Measurements from ENCODE around the gene SAMD10. TPM values are rescaled to one million over a fixed set of nuclear protein-coding genes. Genes with fewer than 3 reads are reported as not detected.

Gene SAMD10
- total and polyA plus RNA-seq, 12 donors, result 3.4 to 8.8 (median 4.0) TPM

DNA sequence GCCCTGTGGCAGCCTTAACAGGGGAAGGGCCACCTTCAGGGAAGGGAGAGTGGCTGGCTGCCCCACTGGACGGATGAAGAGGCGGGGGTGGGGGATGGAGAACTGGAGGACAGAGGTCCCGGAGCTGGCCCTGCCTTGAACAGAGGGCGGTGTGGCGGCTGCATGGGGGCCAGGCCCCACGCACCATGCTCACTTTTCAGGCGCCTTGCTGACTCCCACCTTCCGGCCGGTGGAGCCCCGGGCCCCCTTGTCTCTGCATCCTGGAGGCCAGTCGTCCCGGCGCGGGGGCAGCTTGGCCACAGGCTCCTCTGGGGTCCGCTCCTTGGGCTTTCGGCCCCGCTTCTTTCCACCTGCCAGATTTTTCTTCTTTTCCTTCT is 19.8 kb downstream of the SAMD10 start:
- TF ChIP-seq, protein P1, sequence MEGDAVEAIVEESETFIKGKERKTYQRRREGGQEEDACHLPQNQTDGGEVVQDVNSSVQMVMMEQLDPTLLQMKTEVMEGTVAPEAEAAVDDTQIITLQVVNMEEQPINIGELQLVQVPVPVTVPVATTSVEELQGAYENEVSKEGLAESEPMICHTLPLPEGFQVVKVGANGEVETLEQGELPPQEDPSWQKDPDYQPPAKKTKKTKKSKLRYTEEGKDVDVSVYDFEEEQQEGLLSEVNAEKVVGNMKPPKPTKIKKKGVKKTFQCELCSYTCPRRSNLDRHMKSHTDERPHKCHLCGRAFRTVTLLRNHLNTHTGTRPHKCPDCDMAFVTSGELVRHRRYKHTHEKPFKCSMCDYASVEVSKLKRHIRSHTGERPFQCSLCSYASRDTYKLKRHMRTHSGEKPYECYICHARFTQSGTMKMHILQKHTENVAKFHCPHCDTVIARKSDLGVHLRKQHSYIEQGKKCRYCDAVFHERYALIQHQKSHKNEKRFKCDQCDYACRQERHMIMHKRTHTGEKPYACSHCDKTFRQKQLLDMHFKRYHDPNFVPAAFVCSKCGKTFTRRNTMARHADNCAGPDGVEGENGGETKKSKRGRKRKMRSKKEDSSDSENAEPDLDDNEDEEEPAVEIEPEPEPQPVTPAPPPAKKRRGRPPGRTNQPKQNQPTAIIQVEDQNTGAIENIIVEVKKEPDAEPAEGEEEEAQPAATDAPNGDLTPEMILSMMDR (IDR thresholded peaks at IDR 0.05), result no peak
- Histone ChIP-seq H3K4me3 (no peak overlapping the region), H3K9me3 (no peaks in the 10 kb centered on the region), H3K27ac (no peak overlapping the region), H3K4me1 (peaks cover 8 to 28% (median 24%) of the 10 kb centered on the region in 9 donors), H3K27me3 (no peaks in the 10 kb centered on the region), H3K36me3 (peaks cover 0 to 56% (median 19%) of the 10 kb centered on the region in 9 donors)
- WGBS, 2 donors, result 89 to 93% methylated on average over 17 of the region's 17 CpGs
- ATAC-seq, result no peak
- intact Hi-C loops (cut with DNase I), result loop anchor here in 2 of 10 donors (5.0 kb wide), 2 partner anchors 62 to 407 kb away; partner anchors contain the start of genes DNAJC5 (in 1 of the 2) and FNDC11 (in 1 of the 2)
- peak in 1 of 2 donors; percentile 12 for DNase-seq

- no peak for ATAC-seq
- DNase-seq, result no peak
- 85 to 91% methylated on average over 10 of the region's 10 CpGs for WGBS, 2 donors
- no peak overlapping the region for H3K27ac ChIP-seq
- peaks cover 0 to 51% (median 19%) of the 10 kb centered on the region in 9 donors for H3K36me3 ChIP-seq
- H3K27me3 ChIP-seq, result no peaks in the 10 kb centered on the region
- no peaks in the 10 kb centered on the region for H3K9me3 ChIP-seq
- intact Hi-C loops (cut with DNase I), result loop anchor here in 2 of 10 donors (5.0 kb wide), 2 partner anchors 62 to 407 kb away; partner anchors contain the start of genes DNAJC5 (in 1 of the 2) and FNDC11 (in 1 of the 2)
- TF ChIP-seq, protein P1 (IDR thresholded peaks at IDR 0.05), result no peak
- no peak overlapping the region for H3K4me3 ChIP-seq
- H3K4me1 ChIP-seq, result peaks cover 13 to 34% (median 29%) of the 10 kb centered on the region in 9 donors
These were observed 20.3 kb downstream of the SAMD10 start for GRCh38 chr20:63958964-63959698.

DNA sequence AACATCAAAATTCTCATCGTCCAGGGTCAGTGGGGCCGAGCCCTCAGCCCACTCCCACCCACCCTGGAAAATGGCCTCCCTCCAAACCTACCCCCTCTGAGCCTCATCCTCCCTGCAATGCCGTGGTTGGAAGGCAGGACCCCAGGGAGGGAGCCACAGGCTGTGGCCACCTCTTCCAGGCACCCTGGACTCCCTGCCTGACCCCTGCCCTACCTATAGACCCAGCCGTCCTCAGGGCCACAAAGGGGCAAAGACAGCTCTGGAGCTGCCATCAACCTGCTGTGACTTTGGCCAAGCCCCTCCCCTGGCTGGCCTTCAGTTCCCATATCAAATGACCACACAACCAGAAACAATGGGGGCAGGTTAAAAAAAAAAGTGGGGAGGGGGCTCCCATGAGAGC is 21.0 kb downstream of the SAMD10 start:
- Histone ChIP-seq H3K9me3 (no peaks in the 10 kb centered on the region), H3K27ac (peak overlapping the region in 3 of 10 donors; percentile 14 to 39 (median 26)), H3K4me1 (peaks cover 13 to 41% (median 36%) of the 10 kb centered on the region in 9 donors), H3K36me3 (peaks cover 0 to 44% (median 19%) of the 10 kb centered on the region in 9 donors), H3K4me3 (no peak overlapping the region), H3K27me3 (no peaks in the 10 kb centered on the region)
- ATAC-seq (no peak), DNase-seq (no peak)
- TF ChIP-seq, protein P1 (IDR thresholded peaks at IDR 0.05), result no peak
- intact Hi-C loops (cut with DNase I), result loop anchor here in 2 of 10 donors (5.0 kb wide), 2 partner anchors 61 to 406 kb away; partner anchors contain the start of genes DNAJC5 (in 1 of the 2) and FNDC11 (in 1 of the 2)
- WGBS, 2 donors, result 72% methylated on average over 4 of the region's 4 CpGs

DNA sequence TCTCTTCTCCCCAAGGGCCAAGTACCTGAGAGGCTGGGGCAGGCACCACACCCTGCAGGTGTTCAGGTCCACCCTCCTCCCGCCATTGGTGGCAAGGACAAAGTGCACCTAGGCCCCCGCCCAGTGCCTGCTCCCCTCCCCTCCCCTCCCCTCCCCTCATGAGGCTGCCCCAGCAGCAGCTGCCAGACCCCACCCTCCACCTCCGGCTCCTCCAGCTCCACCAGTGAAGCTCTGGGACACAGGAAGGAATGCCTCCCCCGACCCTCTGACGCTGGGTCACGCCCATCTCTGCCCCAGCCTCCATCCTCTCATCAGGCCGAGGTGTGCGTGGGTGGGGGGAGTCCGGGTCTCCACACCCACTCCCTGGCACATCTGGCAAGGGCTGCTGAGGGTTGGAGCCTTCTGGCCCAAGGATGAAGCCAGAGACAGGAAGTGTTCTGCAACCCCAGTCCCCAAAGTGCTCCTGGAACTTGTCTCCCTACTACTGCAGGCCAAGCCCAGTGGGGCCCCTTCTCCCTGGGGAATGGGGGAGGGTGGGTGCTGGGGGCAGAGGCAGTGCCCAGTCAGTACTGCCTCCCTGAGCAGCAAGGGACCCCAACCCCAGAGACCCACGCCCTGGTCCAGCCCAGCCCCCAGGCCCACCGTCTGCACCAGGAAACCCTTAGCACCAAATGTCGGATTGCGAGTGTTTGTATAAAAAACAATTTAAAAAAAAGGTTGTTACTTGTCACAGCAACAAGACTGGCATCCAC is 21.6 kb downstream of the SAMD10 start:
- WGBS, 2 donors, result 56 to 58% methylated on average over 13 of the region's 13 CpGs
- H3K27ac ChIP-seq, result peak overlapping the region in 8 of 10 donors; percentile 15 to 70 (median 51)
- ATAC-seq (peak in 5 of 8 donors; percentile 0 to 5 (median 0)), DNase-seq (no peak)
- intact Hi-C loops (cut with DNase I), result loop anchor here in 2 of 10 donors (5.0 kb wide), 2 partner anchors 61 to 406 kb away; partner anchors contain the start of genes DNAJC5 (in 1 of the 2) and FNDC11 (in 1 of the 2)
- H3K4me3 ChIP-seq, result peak overlapping the region in 3 of 10 donors; percentile 86 to 100 (median 95)
- H3K27me3 ChIP-seq, result no peaks in the 10 kb centered on the region
- H3K9me3 ChIP-seq, result no peaks in the 10 kb centered on the region
- peaks cover 13 to 47% (median 41%) of the 10 kb centered on the region in 9 donors for H3K4me1 ChIP-seq
- peaks cover 0 to 38% (median 18%) of the 10 kb centered on the region in 9 donors for H3K36me3 ChIP-seq
- TF ChIP-seq, protein P1 (IDR thresholded peaks at IDR 0.05), result no peak

Measured in heart right ventricle (tissue), 16 donors.